IPS DF 4.7 (cell line): ENCODE results near the gene SLC24A3.

Experiments
- DNase-seq: peaks from one replicate; pipeline ENCODE4 v3.0.0-alpha.2; 2013; ENCODE audit warnings: low spot score; ENCODE audit errors: extremely low read depth

Gene SLC24A3

DNA sequence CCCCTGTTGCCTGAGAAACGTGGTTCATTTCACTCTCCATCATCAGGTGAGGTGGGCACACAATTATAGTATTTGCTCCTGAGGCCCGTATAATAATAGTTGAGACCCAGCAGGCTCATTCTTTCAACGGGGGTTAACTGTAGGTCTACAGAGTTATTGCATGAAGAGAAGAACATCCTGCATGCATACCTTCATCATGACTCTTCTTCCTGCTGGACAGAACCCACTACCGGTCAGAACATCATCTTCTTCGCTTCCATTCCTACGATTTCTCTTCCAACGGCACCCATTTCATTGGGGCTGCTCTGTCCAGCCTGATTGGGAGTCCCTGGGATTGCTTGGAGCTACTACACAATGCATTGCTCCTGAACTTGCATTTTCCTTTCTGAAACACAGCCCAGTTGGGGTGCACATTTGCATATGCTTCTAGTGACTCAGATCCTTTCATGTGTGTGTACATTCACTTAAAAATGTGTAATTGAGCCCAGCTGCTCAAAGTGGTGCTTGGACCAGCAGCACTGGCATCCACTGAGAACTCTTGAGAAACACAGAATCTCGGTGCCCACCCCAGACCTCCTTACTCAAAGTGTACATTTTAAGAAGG, 57.4 kb downstream of the SLC24A3 start:
- DNase-seq = no peak

DNA sequence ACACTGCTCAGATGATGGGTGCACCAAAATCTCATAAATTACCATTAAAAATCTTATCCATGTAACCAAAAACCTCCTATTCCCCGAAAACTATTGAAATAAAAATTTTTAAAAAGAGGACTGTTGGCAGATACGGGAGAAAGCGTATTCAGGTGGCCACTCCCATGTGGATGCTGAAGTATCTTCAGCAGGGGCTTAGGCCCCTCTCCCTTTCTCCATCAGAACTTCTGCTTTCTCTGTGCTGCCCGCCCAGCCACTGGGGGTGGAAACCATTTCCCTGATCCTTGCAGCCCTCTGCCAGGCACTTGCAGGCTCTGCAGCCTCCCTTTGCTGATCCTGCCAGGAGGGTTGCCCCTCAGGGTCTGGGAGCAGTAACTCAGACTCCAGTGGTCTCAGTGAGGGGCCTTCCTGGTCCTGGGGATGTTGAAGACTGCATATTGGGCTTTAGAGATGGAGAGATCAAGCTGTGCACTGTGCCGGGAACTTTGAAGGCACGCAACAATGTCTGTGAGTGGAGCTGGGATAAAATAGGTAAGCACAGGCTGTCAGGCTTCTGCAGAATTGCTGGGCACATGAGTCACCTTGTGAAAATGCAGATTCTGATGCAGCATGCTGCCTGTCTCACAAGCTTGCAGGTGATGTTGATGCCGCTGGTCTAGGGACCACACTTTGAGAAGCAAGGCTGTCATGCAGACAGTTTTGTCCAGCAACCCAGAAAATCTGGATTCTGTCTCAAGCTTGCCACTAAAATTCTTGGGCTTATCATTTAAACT, 59.6 kb downstream of the SLC24A3 start:
- no peak for DNase-seq

DNA sequence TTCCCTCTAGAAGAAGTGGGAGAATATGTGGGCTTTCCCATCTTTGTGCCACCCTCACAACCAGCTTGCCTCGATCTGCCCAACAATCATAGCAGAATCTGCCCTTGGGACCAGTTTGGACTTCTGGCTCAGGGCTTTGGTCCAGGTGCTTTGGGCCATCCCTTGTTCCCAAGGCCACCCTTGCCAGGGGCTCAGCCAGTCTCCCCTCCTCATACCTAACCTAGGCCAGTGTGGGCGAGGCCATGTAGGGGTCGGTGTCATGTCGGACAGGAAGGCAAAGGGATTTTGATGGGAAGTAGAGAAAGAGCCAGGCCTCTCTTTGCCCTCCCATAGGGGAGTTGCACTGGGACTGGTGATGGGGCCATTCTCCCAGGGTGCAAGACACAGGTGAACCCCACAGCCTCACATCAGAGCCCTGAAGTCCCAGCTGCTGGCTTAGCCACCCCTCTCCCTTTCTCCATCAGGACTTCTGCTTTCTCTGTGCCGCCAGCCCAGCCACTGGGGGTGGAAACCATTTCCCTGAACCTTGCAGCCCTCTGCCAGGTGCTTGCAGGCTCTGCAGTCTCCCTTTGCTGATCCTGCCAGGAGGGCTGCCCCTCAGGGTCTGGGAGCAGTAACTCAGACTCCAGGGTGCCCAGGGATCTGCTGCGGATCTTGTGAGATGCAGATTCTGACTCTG, 60.7 kb downstream of the SLC24A3 start:
- DNase-seq = no peak

DNA sequence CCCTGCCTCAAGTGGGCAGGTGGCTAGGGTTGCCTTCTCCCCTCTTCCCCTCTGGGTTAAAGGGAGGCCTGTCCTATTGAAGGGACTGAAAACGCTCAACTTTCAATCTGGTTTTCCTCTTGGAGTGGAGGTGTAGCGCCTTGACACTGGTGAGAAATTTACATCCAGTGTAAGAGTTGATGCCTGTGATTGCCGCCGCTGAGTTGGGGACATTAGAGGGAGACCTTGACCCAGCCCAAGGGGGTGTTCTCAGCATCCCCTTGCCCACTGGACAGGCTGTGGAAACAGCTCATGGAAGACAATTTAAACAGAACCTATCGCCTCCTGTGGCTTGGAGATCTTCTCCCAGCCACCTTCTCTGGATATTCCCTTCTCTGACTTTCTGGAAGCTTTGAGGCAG, 61.6 kb downstream of the SLC24A3 start:
- DNase-seq = no peak

DNA sequence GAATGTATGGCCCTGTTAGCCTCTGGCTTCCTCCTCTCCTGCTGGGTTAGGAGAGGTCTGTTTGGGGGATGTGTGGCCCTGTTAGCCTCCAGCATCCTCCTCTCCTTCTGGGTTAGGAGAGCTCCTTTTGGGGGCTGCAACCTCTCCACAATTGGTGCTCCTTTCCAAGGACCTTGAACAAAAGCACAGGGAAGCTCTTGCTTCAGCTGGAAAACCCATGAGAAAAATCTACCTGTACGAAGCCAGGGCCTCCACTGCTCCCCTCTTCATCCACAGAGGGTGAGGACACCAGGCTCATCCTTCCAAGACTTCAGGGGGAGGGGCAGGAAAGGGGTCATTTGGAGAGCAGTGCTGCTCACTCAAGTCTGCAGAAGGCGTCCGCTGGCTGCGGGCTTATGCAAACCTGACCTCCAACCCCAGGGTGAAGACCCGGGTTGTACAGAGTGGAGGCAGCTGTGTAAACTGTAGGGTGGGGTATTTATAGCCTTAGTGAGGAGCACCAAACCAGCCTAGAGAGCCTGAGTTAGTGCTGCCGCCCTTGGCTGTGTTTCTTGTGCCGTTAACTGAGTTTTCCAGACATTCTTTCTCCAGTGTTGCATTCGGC, 62.1 kb downstream of the SLC24A3 start:
- DNase-seq = no peak

DNA sequence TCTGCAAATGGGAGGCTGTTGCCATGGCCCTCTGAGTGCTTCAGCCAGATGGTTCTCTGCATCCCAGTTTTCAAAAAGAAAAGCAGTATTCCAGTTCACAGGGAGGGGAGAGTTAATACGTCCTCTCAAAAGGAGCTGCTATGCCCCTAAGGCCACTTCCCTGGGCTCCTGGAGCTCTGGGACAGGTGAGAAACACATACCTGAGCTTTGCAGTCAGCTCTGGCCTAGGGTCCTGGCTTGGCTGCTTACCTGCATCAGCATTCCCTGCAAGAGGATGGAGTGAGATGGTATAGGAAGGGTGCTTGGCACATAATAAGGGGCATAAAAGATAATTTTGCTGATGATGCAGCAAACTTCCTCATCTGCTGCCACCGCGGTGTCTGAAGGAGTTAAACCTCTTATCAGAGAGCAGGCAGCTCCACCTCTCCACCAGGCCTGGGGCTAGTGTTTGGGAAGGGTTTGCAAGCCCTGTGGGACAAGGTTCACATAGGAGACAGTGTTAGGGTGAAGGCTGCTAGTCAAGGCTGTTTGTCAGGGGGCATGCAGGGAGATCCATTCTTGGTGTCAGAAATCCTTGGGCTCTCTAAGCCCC, 62.7 kb downstream of the SLC24A3 start:
- DNase-seq = no peak

DNA sequence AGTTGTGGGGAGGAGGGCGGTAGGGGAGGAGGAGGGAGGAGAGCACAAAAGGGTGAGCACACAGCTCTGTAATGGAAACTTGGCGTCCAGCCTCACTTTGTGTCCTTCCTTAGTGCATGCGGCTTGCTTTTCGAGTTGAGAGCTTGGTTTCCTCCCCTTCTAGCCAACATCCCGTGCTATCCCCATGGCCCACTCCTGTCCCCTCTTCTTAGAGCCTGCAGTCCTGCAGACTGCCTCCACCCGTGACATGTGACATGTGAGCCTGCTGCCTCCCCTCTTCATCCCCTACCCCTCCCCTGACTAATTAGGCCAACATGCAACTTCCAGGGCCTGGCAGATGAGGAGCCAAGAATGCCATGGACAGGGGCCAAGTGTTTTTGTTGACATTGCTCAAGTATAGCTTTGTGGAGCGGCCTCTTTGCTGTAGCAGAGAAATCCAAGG, 63.2 kb downstream of the SLC24A3 start:
- no peak for DNase-seq

DNA sequence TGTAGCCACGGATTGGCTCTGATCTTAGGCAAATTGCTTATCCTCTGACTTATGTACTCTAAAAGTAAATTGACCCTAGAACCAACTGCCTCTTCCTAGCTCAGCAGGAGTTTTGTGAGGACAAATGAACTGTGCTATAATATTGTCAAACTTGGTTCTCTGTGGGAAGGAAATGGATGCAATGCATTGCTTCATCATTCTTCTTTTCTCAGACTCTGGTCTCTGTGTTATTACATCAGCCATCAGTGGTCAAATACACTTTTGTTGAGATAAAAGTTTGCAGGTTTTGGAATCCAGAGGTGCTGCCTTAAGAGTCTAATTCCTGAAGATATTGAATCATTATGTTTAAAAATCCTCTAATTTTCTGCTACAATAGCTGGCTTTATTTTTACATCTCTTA, 64.9 kb downstream of the SLC24A3 start:
- no peak for DNase-seq

DNA sequence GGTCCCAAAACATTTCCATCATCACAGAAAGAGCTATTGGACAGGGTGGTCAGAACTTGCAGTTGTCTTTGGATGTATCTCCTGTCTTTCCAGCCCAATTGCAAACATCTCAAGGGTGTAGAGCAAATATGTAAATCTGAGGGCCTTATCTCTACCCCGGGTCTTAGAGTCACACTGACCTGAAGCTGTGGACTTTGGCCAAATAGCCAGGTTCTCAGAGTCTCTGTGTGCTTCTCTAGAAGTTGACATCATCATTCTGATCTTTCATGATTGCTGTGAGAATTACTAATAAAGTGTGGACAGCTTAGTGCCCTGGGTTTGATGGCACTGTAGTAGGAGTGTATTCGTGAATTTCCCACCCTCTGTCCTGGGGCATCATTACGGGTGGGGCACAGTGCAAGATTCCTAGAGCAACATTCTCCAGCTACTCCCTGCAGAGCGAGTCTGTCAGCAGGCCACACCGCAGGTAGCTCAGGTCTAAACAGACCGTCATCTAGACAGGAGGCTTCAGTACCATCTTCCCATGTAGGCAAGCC, 71.1 kb downstream of the SLC24A3 start:
- DNase-seq = no peak

DNA sequence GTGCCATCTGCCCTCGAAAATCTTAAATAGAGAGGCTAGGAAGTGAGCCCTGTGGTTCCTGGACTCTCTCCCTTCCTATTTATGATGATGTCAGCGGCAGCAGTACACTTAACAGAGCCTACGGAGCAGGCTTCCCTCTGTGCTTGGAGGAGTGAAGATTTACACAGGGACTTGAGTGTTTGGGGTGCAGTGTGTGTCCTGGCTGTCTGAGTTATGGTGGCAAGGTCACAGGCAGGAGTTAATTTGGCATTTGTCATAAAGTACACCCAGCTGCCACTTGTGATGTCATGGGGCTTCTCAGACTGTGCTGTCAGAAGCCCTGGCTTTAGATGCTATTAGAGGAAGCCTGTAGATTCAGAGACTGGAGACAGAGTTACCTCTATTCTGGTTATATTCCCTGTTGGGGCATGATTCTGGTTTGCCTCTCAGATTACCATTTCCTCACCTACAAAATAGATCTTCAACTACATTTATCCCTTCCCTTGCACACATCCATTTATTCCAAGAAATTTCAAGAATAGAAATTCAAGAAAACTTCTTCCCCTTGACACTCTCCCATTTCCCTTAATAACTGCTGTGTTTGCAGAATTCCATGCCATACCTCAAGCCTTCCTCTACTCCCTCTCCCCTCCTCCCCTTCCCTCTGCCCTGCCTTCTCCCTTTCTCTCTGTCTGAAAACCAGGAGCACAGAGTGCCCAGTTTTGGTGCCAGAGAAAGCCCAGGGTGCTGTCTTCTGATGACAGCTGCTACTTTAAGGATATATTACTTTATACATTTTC, 72.1 kb downstream of the SLC24A3 start:
- DNase-seq = no peak

DNA sequence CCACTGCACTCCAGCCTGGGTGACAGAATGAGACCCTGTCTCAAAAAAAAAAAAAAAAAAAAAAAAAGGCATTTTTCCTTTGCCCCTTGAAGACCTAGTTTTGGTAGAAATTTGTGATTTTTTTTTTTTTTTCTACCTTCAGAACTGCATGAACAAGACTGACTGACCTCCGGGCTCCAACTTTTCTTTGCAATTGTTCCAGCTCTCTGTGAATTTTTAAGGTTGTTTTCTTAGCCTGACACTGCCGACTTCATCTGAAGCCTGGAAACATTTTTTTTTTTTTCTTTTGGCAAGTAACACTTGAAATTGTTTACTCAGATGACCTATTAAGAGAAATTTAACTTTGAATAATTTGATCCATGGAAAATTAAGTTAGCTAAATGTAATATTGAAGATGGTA, 73.0 kb downstream of the SLC24A3 start:
- no peak for DNase-seq

DNA sequence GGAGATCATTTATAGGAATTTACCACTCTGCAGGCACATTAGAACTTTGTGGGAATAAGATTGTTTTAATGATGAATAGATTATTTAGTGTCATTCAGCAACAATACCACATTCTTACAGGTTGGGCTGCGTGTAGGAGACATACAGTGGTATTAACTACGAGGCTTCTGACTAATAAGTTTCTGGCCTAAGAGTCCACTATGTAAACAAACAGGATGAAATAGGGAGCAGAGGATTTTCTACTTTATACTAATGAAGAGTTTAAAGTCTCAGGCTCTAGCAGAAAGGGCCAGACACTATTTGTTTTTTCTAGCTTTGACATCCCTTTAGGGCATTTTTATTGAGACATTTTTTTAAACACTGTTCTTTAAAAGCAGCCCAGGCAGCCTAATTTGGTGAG, 75.6 kb downstream of the SLC24A3 start:
- DNase-seq = no peak

DNA sequence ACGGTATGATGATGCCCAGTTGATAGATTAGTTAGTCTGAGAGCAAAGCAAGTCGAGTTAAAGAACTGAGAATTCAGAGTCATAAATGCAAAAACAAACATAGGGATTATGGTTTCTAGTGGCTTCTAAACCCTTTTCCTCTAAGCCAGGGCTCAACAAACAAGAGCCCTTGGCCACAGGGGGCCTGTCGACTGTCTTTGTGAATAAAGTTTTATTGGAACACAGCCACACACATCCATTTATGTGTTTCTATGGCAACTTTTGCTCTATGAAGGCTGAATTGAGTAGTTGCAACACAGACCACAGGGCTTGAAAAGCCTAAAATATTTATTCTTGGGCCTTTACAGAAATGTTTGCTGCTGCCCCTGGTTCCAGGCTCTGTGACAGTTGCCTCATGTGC, 76.2 kb downstream of the SLC24A3 start:
- DNase-seq = no peak

DNA sequence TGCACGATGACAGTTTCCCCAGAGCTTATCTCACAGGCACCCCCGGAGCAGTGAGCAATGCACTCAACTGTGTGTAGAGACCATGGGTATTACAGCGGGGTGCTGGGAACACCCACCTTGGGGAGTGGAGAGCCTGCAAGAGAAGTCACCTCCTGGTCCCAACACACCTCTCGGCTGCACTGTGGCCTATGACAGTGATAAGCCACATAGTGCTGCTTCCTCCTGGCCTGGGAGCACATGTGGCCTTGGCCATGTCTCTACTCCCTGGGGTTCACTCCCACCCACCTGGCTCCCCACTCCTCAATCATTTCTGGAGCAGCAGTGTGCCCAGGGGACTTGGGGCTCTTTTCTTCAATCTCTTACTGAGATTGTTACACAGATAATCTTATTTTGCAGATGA, 77.0 kb downstream of the SLC24A3 start:
- no peak for DNase-seq

DNA sequence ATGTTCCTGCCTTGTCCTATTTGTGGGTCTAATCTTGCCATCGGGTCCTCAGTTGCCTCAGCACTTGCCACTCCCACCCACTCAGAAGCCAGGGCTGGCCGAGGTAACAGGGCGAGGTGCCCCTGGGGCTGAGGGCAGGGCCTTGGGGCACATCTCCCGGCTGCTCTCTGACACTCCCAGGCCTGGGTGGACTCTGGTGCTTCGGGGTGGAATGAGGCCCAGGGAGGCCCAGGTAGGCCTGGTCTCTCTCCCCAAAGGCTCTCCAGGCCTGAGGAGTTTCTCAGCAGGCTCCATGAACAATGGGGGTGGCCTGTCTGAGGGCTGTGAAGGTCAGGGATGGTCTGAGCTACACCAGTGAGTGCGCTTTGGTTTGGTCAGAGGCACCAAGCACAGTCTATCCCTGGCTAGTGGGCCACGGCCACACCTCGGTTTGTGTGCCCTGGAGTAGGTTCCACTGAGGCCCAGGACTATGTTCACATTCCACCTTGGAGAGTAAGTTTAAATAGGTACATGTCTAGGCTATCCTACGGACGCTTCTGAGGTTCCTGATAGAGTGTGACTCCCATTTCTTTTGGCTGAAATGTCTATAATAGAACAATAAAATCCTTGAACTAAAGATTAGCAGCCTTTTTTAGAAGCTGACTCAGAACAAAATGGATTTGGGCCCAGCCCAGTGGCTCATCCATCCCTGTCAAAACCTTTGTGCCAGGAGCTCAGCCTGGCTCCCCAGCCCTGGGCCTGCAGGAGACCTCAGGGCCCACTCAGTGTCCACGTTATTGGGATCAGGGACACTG, 78.8 kb downstream of the SLC24A3 start:
- no peak for DNase-seq

DNA sequence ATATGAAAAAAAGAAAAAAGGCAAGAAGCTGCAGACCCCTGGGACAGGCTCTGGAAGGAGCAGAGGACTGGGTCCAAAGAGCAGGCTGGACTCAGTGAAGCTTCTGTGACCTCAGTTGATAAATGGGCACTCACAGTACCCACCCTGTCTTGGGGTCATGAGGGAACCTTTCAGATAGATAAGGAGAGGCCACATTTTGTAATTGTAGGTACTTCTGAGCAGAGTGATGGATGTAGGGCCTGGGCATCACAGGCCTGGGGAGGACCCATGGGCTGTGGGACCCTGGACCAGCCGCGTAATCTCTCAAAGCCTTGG, 79.3 kb downstream of the SLC24A3 start:
- DNase-seq = no peak

DNA sequence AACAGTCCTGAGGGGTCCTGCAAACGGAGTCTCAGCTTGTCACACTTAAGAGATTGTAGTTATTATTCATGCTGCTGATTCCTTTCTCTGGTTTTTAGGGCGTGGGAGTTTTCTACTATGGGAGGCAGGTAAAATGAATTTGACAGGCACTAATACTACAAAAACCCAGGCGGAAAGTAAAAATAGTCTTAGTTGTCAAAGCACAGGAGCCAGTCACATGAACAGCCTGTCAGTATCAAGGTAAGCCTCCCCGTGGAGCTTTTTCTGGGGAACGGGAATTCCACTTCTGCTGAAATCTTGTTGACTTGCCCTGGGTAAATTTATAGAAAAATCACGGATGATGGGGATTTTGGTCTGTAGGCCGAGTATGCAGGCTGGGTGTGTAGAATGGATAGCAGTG, 79.8 kb downstream of the SLC24A3 start:
- no peak for DNase-seq

DNA sequence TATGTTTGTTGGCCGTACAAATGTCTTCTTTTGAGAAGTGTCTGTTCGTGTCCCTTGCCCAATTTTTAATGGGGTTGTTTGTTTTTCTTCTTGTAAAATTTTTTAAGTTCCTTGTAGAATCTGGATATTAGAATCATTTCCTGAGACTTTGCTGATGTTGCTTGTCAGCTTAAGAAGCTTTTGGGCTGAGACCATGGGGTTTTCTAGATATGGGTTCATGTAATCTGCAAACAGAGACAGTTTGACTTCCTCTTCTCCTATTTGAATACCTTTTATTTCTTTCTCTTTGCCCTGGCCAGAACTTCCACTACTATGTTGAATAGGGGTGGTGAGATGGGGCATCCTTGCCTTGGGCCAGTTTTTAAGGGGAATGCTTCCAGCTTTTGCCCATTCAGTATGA, 82.6 kb downstream of the SLC24A3 start:
- no peak for DNase-seq

DNA sequence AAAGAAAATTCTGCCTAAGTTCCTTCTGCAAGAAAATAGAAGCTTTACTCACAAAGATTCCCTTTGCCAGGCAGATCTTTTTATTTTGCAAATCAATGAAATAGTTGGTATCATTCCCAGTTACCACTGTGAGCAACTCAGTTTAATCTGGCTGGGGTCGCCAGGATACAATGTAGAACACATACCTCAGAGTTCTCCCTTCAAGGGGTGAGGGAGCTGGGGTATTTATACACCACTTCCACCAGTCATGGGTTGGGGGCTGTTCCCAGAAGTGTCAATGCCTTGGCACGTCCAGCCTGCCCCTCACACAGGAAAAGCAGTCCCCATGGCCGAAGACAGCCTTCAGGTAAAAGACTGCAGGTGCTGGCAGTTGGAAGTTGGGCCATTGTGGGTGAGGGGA, 86.2 kb downstream of the SLC24A3 start:
- no peak for DNase-seq

DNA sequence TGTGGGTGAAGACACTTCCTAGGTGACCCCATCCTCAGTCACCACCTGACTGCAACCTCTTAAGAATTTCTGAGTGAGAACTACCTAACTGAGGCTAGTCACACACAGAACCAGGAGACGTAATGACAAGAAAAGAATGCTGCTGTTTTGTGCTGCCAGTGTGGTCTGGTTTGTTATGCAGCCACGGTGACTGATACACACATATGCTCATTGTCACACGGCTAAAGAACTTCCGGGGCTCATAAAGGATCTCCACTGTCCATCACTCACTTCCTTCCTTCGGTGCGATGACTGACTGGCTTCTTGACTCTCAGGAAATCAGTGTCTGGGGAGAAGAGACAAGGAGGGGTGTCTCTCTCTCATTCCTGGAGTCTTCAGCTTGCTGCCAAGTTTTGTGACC, 88.0 kb downstream of the SLC24A3 start:
- DNase-seq = no peak
